WTC11 (cell line): ENCODE results near the gene CCDC175. TPM values are rescaled to one million over a fixed set of nuclear protein-coding genes. Genes with fewer than 3 reads are reported as not detected.

ENCODE experiments used
- ATAC-seq: fragments of 200-7000 bp; cut with Tn5 transposase; 2 replicates; pipeline ENCODE4 v1.10.0; 2021; ENCODE audit warnings: mild to moderate bottlenecking, moderate library complexity
- CTCF ChIA-PET: fragments of 300-600 bp; sonication (Branson Sonifier 250); formaldehyde crosslinking; loops from one replicate; lab custom pipeline; 2021; ENCODE audit warnings: antibody characterized with exemption; lab: Charles Lee
- POLR2A ChIA-PET: fragments of 350-600 bp; sonication (Branson Sonifier 250); formaldehyde crosslinking; loops from one replicate; lab custom pipeline; 2021; ENCODE audit warnings: antibody characterized with exemption; lab: Charles Lee
- DNase-seq: peaks from one replicate; pipeline ENCODE4 v3.0.0; 2021; ENCODE audit warnings: low spot score
- H3K27ac Mint-ChIP-seq: 2 replicates; pipeline ENCODE4 v1.8.0; 2021; ENCODE audit warnings: mixed read lengths
- H3K27me3 Mint-ChIP-seq: 2 replicates; pipeline ENCODE4 v1.8.0; 2021; ENCODE audit warnings: low read depth, mild to moderate bottlenecking, moderate library complexity, mixed read lengths
- H3K36me3 Mint-ChIP-seq: 2 replicates; pipeline ENCODE4 v1.8.0; 2021; ENCODE audit warnings: mixed read lengths
- H3K4me1 Mint-ChIP-seq: 2 replicates; pipeline ENCODE4 v1.8.0; 2022; ENCODE audit warnings: mixed read lengths
- H3K4me3 Mint-ChIP-seq: 2 replicates; pipeline ENCODE4 v1.8.0; 2021; ENCODE audit warnings: mild to moderate bottlenecking, moderate library complexity, mixed read lengths
- H3K9me3 Mint-ChIP-seq: 2 replicates; pipeline ENCODE4 v1.8.0; 2021; ENCODE audit warnings: mixed read lengths
- AR ChIP-seq: fragments of 250-450 bp; sonication (Bioruptor Pico); IDR thresholded peaks from 2 replicates; pipeline ENCODE4 v1.9.0; 2021; ENCODE audit warnings: mild to moderate bottlenecking
- CREM ChIP-seq: sonication (generic); formaldehyde crosslinking; IDR thresholded peaks from 2 replicates; pipeline ENCODE4 v1.8.1; 2022; ENCODE audit warnings: mild to moderate bottlenecking, missing genetic modification reagents, moderate library complexity
- ELF4 ChIP-seq: sonication (generic); formaldehyde crosslinking; IDR thresholded peaks from 2 replicates; pipeline ENCODE4 v1.8.1; 2022; ENCODE audit warnings: low read depth, mild to moderate bottlenecking, moderate library complexity, missing genetic modification reagents
- FOXJ3 ChIP-seq: sonication (generic); formaldehyde crosslinking; IDR thresholded peaks from 2 replicates; pipeline ENCODE4 v1.9.0; 2021; ENCODE audit warnings: missing genetic modification reagents, mild to moderate bottlenecking, borderline replicate concordance
- GRHL2 ChIP-seq: fragments of 250-450 bp; sonication (Bioruptor Pico); IDR thresholded peaks from 2 replicates; pipeline ENCODE4 v1.8.0; 2022; ENCODE audit warnings: mild to moderate bottlenecking, moderate library complexity; ENCODE audit not compliant: insufficient replicate concordance, severe bottlenecking
- JAZF1 ChIP-seq: fragments of 250-450 bp; sonication (Bioruptor Pico); IDR thresholded peaks from 2 replicates; pipeline ENCODE4 v1.9.0; 2021; ENCODE audit warnings: moderate library complexity, mild to moderate bottlenecking, inconsistent platforms
- KAT7 ChIP-seq: sonication (generic); formaldehyde crosslinking; IDR thresholded peaks from 2 replicates; pipeline ENCODE4 v1.8.1; 2023; ENCODE audit warnings: missing genetic modification reagents, mild to moderate bottlenecking, borderline replicate concordance
- MXD4 ChIP-seq: fragments of 250-450 bp; sonication (Bioruptor Pico); IDR thresholded peaks from 2 replicates; pipeline ENCODE4 v1.8.0; 2021; ENCODE audit warnings: mild to moderate bottlenecking, moderate library complexity, borderline replicate concordance
- NFATC4 ChIP-seq: fragments of 250-450 bp; sonication (Bioruptor Pico); IDR thresholded peaks from 2 replicates; pipeline ENCODE4 v1.9.0; 2021; ENCODE audit warnings: mild to moderate bottlenecking
- NFYB ChIP-seq: sonication (generic); formaldehyde crosslinking; conservative IDR thresholded peaks from 2 replicates; pipeline ENCODE4 v1.8.0; 2022; ENCODE audit warnings: low read depth, missing genetic modification reagents
- NR3C1 ChIP-seq: sonication (generic); formaldehyde crosslinking; conservative IDR thresholded peaks from 2 replicates; pipeline ENCODE4 v1.8.1; 2023; ENCODE audit warnings: low read depth, mild to moderate bottlenecking, missing genetic modification reagents
- RELA ChIP-seq: sonication (generic); formaldehyde crosslinking; IDR thresholded peaks from 2 replicates; pipeline ENCODE4 v1.8.1; 2022; ENCODE audit warnings: missing genetic modification reagents, mild to moderate bottlenecking, borderline replicate concordance
- RORB ChIP-seq: fragments of 250-450 bp; sonication (Bioruptor Pico); IDR thresholded peaks from 2 replicates; pipeline ENCODE4 v1.9.0; 2021; ENCODE audit warnings: mild to moderate bottlenecking
- SMAD3 ChIP-seq: sonication (generic); formaldehyde crosslinking; IDR thresholded peaks from 2 replicates; pipeline ENCODE4 v1.8.0; 2022; ENCODE audit warnings: missing genetic modification reagents, mild to moderate bottlenecking, borderline replicate concordance
- SOX15 ChIP-seq: fragments of 250-450 bp; sonication (Bioruptor Pico); IDR thresholded peaks from 2 replicates; pipeline ENCODE4 v1.9.0; 2021; ENCODE audit warnings: mild to moderate bottlenecking
- SP1 ChIP-seq: sonication (generic); formaldehyde crosslinking; conservative IDR thresholded peaks from 2 replicates; pipeline ENCODE4 v1.8.1; 2022; ENCODE audit warnings: missing genetic modification reagents
- TEAD4 ChIP-seq: sonication (generic); formaldehyde crosslinking; IDR thresholded peaks from 2 replicates; pipeline ENCODE4 v1.8.0; 2022; ENCODE audit warnings: mild to moderate bottlenecking, missing genetic modification reagents
- USF2 ChIP-seq: sonication (generic); formaldehyde crosslinking; IDR thresholded peaks from 2 replicates; pipeline ENCODE4 v1.8.1; 2023; ENCODE audit warnings: mild to moderate bottlenecking, missing genetic modification reagents, moderate library complexity
- total RNA-seq: library from RNA; stranded (reverse); gene quantifications from 3 replicates; pipeline ENCODE4 v1.2.3, GENCODE V29; 2021
- TF ChIP-seq, protein P1 (sequence below): sonication (generic); formaldehyde crosslinking; IDR thresholded peaks from 2 replicates; pipeline ENCODE4 v1.8.0; 2022; ENCODE audit warnings: mild to moderate bottlenecking, missing genetic modification reagents
- TF ChIP-seq, protein P2 (sequence below): sonication (generic); formaldehyde crosslinking; IDR thresholded peaks from 2 replicates; pipeline ENCODE4 v1.8.1; 2023; ENCODE audit warnings: mild to moderate bottlenecking, missing genetic modification reagents, borderline replicate concordance
- TF ChIP-seq, protein P3 (sequence below): fragments of 250-450 bp; sonication (Bioruptor Pico); conservative IDR thresholded peaks from 2 replicates; pipeline ENCODE4 v1.9.0; 2021; ENCODE audit warnings: mild to moderate bottlenecking
- TF ChIP-seq, protein P4 (sequence below): sonication (generic); formaldehyde crosslinking; conservative IDR thresholded peaks from 2 replicates; pipeline ENCODE4 v1.8.1; 2022; ENCODE audit warnings: mild to moderate bottlenecking, missing genetic modification reagents
- TF ChIP-seq, protein P5 (sequence below): fragments of 250-450 bp; sonication (Bioruptor Pico); IDR thresholded peaks from 2 replicates; pipeline ENCODE4 v1.9.0; 2021; ENCODE audit warnings: moderate library complexity, mild to moderate bottlenecking, inconsistent platforms, borderline replicate concordance

CCDC175 gene
- total RNA-seq, 1 experiment from 2014 or later: not detected

GRCh38 chr14:59492384-59492783 is 84.2 kb downstream of the CCDC175 start:
- Mint-ChIP-seq H3K4me3 (no peak overlapping the region), H3K36me3 (peaks cover 73% of the 10 kb centered on the region), H3K9me3 (no peaks in the 10 kb centered on the region), H3K4me1 (no peaks in the 10 kb centered on the region), H3K27ac (no peak overlapping the region), H3K27me3 (no peaks in the 10 kb centered on the region)
- ChIA-PET POLR2A (no interaction called here), CTCF (interaction anchor here (1.9 kb wide), 1 partner anchor 15 kb away, joined by 8 read pairs; no protein-coding TSS in a partner anchor)
- no peak for TF ChIP-seq JAZF1 (CRISPR knock-in tag)
- TF ChIP-seq KAT7 (CRISPR knock-in tag): no peak
- no peak for TF ChIP-seq ELF4 (CRISPR knock-in tag)
- no peak for TF ChIP-seq USF2 (CRISPR knock-in tag)
- TF ChIP-seq, protein P1, sequence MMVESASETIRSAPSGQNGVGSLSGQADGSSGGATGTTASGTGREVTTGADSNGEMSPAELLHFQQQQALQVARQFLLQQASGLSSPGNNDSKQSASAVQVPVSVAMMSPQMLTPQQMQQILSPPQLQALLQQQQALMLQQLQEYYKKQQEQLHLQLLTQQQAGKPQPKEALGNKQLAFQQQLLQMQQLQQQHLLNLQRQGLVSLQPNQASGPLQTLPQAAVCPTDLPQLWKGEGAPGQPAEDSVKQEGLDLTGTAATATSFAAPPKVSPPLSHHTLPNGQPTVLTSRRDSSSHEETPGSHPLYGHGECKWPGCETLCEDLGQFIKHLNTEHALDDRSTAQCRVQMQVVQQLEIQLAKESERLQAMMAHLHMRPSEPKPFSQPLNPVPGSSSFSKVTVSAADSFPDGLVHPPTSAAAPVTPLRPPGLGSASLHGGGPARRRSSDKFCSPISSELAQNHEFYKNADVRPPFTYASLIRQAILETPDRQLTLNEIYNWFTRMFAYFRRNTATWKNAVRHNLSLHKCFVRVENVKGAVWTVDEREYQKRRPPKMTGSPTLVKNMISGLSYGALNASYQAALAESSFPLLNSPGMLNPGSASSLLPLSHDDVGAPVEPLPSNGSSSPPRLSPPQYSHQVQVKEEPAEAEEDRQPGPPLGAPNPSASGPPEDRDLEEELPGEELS (CRISPR knock-in tag): no peak
- TF ChIP-seq, protein P2, sequence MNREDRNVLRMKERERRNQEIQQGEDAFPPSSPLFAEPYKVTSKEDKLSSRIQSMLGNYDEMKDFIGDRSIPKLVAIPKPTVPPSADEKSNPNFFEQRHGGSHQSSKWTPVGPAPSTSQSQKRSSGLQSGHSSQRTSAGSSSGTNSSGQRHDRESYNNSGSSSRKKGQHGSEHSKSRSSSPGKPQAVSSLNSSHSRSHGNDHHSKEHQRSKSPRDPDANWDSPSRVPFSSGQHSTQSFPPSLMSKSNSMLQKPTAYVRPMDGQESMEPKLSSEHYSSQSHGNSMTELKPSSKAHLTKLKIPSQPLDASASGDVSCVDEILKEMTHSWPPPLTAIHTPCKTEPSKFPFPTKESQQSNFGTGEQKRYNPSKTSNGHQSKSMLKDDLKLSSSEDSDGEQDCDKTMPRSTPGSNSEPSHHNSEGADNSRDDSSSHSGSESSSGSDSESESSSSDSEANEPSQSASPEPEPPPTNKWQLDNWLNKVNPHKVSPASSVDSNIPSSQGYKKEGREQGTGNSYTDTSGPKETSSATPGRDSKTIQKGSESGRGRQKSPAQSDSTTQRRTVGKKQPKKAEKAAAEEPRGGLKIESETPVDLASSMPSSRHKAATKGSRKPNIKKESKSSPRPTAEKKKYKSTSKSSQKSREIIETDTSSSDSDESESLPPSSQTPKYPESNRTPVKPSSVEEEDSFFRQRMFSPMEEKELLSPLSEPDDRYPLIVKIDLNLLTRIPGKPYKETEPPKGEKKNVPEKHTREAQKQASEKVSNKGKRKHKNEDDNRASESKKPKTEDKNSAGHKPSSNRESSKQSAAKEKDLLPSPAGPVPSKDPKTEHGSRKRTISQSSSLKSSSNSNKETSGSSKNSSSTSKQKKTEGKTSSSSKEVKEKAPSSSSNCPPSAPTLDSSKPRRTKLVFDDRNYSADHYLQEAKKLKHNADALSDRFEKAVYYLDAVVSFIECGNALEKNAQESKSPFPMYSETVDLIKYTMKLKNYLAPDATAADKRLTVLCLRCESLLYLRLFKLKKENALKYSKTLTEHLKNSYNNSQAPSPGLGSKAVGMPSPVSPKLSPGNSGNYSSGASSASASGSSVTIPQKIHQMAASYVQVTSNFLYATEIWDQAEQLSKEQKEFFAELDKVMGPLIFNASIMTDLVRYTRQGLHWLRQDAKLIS: no peak
- TF ChIP-seq RORB (CRISPR knock-in tag): no peak
- TF ChIP-seq GRHL2: no peak
- no peak for TF ChIP-seq CREM (CRISPR knock-in tag)
- no peak for TF ChIP-seq FOXJ3
- TF ChIP-seq NFATC4 (CRISPR knock-in tag): no peak
- no peak for DNase-seq
- ATAC-seq: no peak

DNA sequence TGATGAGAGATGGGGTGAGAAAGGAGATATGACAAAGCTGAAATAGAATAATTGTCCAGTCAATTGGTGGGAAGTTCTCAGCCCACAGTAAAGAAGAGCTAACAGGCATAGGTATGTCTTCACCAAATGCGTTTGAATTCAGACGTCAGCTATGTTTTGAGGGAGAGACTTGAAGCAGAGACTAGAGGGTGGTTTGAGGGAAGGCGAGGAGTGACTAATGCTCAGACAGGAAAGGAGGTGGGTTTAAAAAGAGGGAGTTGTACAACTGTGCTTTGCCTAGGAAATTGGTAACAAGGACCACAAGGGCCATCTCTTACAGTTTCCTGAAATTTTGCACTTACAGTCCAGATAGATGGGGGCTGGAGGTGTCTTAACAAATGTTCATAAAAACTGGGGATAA is 85.9 kb downstream of the CCDC175 start:
- H3K9me3 Mint-ChIP-seq: no peaks in the 10 kb centered on the region
- CTCF ChIA-PET: interaction anchor here (1.1 kb wide), 1 partner anchor 16 kb away, joined by 3 read pairs; no protein-coding TSS in a partner anchor
- POLR2A ChIA-PET: no interaction called here
- H3K4me1 Mint-ChIP-seq: no peaks in the 10 kb centered on the region
- ATAC-seq (no peak), DNase-seq (no peak)
- peaks cover 67% of the 10 kb centered on the region for H3K36me3 Mint-ChIP-seq
- H3K4me3 Mint-ChIP-seq: no peak overlapping the region
- H3K27me3 Mint-ChIP-seq: no peaks in the 10 kb centered on the region
- H3K27ac Mint-ChIP-seq: no peak overlapping the region
- TF ChIP-seq, protein P3, sequence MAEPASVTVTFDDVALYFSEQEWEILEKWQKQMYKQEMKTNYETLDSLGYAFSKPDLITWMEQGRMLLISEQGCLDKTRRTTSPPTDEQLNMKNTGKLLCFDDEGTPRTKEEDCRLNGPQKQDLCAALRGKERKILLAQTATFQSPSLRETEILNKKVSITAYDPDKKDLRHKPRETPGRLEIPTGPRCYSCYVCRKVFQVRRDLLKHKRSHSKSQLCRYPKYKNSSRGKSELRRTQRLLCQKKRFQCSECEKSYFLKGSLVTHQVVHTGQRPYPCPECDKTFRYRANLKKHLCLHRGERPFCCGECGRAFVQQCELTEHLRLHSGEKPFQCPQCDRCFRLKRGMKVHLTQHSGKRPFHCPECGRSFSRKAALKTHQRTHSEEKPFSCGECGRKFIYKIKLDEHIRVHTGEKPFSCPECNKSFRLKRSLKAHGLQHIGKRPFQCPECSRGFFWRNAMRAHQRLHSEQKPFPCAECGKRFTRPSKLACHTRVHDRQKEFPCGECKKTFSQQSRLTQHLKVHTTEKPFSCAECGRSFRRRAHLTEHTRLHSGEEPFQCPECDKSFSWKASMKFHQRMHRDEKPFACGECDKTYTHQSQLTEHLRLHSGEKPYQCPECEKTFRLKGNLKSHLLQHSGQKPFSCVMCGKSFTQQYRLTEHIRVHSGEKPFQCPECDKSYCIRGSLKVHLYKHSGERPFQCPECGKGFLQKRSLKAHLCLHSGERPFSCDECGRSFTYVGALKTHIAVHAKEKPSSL (CRISPR knock-in tag): no peak
- TF ChIP-seq SMAD3 (CRISPR knock-in tag) (no peak), SP1 (CRISPR knock-in tag) (no peak), NFYB (CRISPR knock-in tag) (no peak), MXD4 (CRISPR knock-in tag) (no peak), RELA (no peak), SOX15 (CRISPR knock-in tag) (no peak), AR (no peak), NR3C1 (no peak), TEAD4 (CRISPR knock-in tag) (no peak)
- TF ChIP-seq, protein P4, sequence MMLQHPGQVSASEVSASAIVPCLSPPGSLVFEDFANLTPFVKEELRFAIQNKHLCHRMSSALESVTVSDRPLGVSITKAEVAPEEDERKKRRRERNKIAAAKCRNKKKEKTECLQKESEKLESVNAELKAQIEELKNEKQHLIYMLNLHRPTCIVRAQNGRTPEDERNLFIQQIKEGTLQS (CRISPR knock-in tag): no peak
- TF ChIP-seq, protein P5, sequence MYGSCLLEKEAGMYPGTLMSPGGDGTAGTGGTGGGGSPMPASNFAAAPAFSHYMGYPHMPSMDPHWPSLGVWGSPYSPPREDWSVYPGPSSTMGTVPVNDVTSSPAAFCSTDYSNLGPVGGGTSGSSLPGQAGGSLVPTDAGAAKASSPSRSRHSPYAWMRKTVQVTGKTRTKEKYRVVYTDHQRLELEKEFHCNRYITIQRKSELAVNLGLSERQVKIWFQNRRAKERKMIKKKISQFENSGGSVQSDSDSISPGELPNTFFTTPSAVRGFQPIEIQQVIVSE (CRISPR knock-in tag): no peak
